Measurements from ENCODE around the gene XKR8.

The XKR8 gene

DNA sequence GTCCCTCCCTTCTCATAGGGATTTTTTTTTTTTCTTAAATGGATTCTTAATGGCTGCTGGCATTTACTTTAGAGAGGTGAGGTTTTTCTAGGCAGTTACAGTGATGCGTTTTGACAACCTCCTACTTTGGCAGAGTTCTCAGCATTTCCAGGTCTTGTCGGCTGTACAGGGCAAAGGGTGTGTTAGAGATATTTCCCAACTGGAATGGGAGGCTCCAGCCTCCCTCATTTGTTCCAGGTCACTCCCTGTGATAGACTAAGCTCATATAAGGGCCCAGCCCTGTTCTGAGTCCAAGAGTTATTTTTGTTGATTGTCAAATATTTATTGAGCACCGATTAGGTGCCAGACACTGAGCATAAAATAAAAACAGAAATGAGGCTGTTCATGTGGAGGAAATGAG is 7.6 kb upstream of the XKR8 start:
- DNase-seq (ENCODE audit: low read depth): no peak
- no peak overlapping the region for H3K4me3 ChIP-seq (ENCODE audit: control insufficient read depth, low read depth, low read length)
- TF ChIP-seq, protein P1, sequence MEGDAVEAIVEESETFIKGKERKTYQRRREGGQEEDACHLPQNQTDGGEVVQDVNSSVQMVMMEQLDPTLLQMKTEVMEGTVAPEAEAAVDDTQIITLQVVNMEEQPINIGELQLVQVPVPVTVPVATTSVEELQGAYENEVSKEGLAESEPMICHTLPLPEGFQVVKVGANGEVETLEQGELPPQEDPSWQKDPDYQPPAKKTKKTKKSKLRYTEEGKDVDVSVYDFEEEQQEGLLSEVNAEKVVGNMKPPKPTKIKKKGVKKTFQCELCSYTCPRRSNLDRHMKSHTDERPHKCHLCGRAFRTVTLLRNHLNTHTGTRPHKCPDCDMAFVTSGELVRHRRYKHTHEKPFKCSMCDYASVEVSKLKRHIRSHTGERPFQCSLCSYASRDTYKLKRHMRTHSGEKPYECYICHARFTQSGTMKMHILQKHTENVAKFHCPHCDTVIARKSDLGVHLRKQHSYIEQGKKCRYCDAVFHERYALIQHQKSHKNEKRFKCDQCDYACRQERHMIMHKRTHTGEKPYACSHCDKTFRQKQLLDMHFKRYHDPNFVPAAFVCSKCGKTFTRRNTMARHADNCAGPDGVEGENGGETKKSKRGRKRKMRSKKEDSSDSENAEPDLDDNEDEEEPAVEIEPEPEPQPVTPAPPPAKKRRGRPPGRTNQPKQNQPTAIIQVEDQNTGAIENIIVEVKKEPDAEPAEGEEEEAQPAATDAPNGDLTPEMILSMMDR (conservative IDR thresholded peaks at IDR 0.05; ENCODE audit: control insufficient read depth, insufficient read depth, low read depth, low read length): no peak

DNA sequence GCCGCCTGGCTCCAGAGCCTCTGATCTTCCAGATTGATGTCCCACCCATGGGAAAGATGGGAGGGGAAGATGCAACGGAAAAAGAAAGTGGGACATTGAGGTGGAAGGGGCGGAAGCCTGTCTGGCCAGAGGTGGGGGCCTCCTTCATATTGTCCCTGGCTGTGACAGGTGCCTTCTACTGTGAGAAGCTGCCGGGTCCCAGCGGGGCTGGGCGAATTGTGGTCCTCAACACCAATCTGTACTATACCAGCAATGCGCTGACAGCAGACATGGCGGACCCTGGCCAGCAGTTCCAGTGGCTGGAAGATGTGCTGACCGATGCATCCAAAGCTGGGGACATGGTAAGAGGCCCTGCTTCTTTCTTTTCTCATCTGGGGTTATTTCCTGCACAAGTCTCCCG is 5.6 kb upstream of the XKR8 start:
- no peak for DNase-seq (ENCODE audit: low read depth)
- TF ChIP-seq, protein P1 (conservative IDR thresholded peaks at IDR 0.05; ENCODE audit: control insufficient read depth, insufficient read depth, low read depth, low read length): no peak
- no peak overlapping the region for H3K4me3 ChIP-seq (ENCODE audit: control insufficient read depth, low read depth, low read length)

DNA sequence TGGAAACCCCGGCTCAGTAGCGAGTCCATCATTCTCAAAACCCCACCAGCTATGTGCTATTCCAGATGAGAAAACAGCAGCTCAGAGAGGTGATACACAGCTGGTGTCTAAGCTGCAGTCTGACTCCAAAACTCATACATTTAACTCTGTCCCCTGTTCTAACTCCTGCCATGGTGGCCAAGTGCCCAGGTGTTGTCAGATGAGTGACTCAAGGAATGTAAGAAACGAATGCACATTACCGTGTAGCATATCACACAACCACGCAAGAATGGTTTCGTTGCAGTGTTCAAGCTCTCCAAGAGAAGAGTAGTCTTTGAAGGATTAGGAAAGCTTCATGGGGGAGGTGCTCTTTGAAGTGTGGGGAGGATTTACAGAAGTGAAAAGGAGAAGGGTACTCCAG is 4.7 kb upstream of the XKR8 start:
- DNase-seq (ENCODE audit: low read depth): no peak
- TF ChIP-seq, protein P1 (conservative IDR thresholded peaks at IDR 0.05; ENCODE audit: control insufficient read depth, insufficient read depth, low read depth, low read length): no peak
- no peak overlapping the region for H3K4me3 ChIP-seq (ENCODE audit: control insufficient read depth, low read depth, low read length)

DNA sequence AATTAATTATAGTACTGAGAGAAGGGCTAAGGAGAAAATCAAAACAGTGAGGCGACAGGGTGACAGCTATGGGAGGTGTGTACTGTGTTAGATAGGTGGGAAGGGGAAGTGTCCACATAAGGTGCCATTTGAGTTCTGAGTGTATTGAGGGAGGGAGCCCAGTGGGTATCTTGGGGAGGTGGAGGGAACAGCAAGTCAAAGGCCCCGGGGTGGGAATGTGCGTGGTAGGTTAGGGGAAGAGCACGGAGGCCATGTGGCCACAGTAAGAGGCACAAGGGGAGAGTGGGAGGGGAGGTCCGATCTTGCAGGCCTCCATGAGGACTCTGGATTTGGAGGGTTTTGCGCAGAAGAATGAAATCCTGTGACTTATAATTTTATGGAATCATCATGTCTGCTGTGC is 3.0 kb upstream of the XKR8 start:
- no peak for DNase-seq (ENCODE audit: low read depth)
- TF ChIP-seq, protein P1 (conservative IDR thresholded peaks at IDR 0.05; ENCODE audit: control insufficient read depth, insufficient read depth, low read depth, low read length): no peak
- H3K4me3 ChIP-seq (ENCODE audit: control insufficient read depth, low read depth, low read length): no peak overlapping the region

DNA sequence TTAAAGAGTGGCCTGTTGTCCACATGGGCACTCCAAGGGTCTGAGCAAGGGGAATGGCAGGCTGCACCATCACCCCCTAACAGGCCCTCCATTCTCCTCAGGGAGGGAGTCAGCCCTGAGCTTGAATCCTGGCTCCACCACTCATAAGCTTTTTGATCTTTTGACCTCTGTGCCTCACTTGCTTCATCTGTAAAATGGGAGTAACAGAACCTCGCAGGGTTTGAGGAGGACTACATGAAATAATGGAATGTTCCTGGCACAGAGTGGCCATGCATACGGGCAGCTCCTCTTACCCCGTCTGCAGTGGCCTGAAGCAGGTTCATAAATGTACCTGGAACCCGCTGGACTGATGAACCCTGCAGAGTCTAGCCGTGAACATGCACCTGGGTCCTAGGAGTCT is 2.1 kb upstream of the XKR8 start:
- TF ChIP-seq, protein P1 (conservative IDR thresholded peaks at IDR 0.05; ENCODE audit: control insufficient read depth, insufficient read depth, low read depth, low read length): no peak
- H3K4me3 ChIP-seq (ENCODE audit: control insufficient read depth, low read depth, low read length): no peak overlapping the region
- no peak for DNase-seq (ENCODE audit: low read depth)

DNA sequence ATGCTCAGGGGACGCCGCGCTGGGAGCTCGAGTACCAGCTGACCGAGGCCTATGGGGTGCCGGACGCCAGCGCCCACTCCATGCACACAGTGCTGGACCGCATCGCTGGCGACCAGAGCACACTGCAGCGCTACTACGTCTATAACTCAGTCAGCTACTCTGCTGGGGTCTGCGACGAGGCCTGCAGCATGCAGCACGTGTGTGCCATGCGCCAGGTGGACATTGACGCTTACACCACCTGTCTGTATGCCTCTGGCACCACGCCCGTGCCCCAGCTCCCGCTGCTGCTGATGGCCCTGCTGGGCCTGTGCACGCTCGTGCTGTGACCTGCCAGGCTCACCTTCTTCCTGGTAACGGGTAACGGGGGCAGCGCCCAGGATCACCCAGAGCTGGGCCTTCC is 1.3 kb upstream of the XKR8 start:
- no peak for DNase-seq (ENCODE audit: low read depth)
- TF ChIP-seq, protein P1 (conservative IDR thresholded peaks at IDR 0.05; ENCODE audit: control insufficient read depth, insufficient read depth, low read depth, low read length): no peak
- H3K4me3 ChIP-seq (ENCODE audit: control insufficient read depth, low read depth, low read length): no peak overlapping the region

Measured in fibroblast of mammary gland (primary cell).